Right lung (tissue), 5 donors: ENCODE data around the gene AP2B1. TPM values are rescaled to one million over a fixed set of nuclear protein-coding genes. Genes with fewer than 3 reads are reported as not detected.

Source experiments
- DNase-seq, 2 donors: peaks; one replicate each; pipeline ENCODE4 v3.0.0-alpha.2; 2013
- polyA plus RNA-seq, 5 donors: library from polyadenylated mRNA; unstranded; fragments of 120-200 nt; gene quantifications; one replicate each; pipeline versions ENCODE4 v1.2.1 to v1.2.3, GENCODE V29; 2013; ENCODE audit warnings: inconsistent platforms in 1 of 5, low replicate concordance in 1 of 5; ENCODE audit not compliant: insufficient read length in 5 of 5, insufficient read depth in 1 of 5

Gene AP2B1
- polyA plus RNA-seq, 5 donors: 122 to 158 (median 147) TPM

- no peak for DNase-seq
These were observed 140.5 kb downstream of the AP2B1 start for GRCh38 chr17:35727635-35728034.

- DNase-seq: no peak
These were observed 141.4 kb downstream of the AP2B1 start for GRCh38 chr17:35728551-35728950.

GRCh38 chr17:35729405-35729833 lies 142.3 kb downstream of the AP2B1 start:
- DNase-seq: no peak

- DNase-seq: no peak
These were observed 143.4 kb downstream of the AP2B1 start for GRCh38 chr17:35730400-35731005.

GRCh38 chr17:35731239-35731916 lies 144.3 kb downstream of the AP2B1 start, which contains the start of gene RASL10B:
RASL10B (plus strand) TSS chr17:35731639; CDS start chr17:35735185, 3,546 bp downstream.
- no peak for DNase-seq

- no peak for DNase-seq
These were observed 145.0 kb downstream of the AP2B1 start for GRCh38 chr17:35731917-35732805.

GRCh38 chr17:35732806-35733136 lies 145.6 kb downstream of the AP2B1 start:
- no peak for DNase-seq

- no peak for DNase-seq
These were observed 146.2 kb downstream of the AP2B1 start for GRCh38 chr17:35733366-35733765.

GRCh38 chr17:35734396-35734795 lies 147.3 kb downstream of the AP2B1 start:
- DNase-seq: no peak

GRCh38 chr17:35735036-35735805 lies 148.1 kb downstream of the AP2B1 start:
- no peak for DNase-seq

- no peak for DNase-seq
These were observed 149.1 kb downstream of the AP2B1 start for GRCh38 chr17:35736236-35736635.

- DNase-seq: no peak
These were observed 151.5 kb downstream of the AP2B1 start for GRCh38 chr17:35738519-35739133.

- DNase-seq: no peak
These were observed 153.1 kb downstream of the AP2B1 start for GRCh38 chr17:35740216-35740615.

GRCh38 chr17:35740997-35741931 lies 154.1 kb downstream of the AP2B1 start:
- no peak for DNase-seq

- DNase-seq: no peak
These were observed 155.4 kb downstream of the AP2B1 start for GRCh38 chr17:35742496-35742895.

GRCh38 chr17:35742896-35743477 lies 155.9 kb downstream of the AP2B1 start:
- no peak for DNase-seq

GRCh38 chr17:35743626-35744328 lies 156.7 kb downstream of the AP2B1 start:
- DNase-seq: no peak

GRCh38 chr17:35744830-35745229 lies 157.7 kb downstream of the AP2B1 start:
- DNase-seq: no peak

- no peak for DNase-seq
These were observed 158.1 kb downstream of the AP2B1 start for GRCh38 chr17:35745246-35745645.
